Effector CD4-positive, alpha-beta T cell (primary cell): ENCODE measurements around the gene AK5.
"Not testable (repeated sequence)": the region's sequence is repeated elsewhere in the genome, so short reads cannot be mapped to it uniquely, and the experiment has no call there.

Experiments
- DNase-seq: peaks from one replicate; pipeline ENCODE4 v3.0.0-alpha.2; 2020

AK5 gene

DNA sequence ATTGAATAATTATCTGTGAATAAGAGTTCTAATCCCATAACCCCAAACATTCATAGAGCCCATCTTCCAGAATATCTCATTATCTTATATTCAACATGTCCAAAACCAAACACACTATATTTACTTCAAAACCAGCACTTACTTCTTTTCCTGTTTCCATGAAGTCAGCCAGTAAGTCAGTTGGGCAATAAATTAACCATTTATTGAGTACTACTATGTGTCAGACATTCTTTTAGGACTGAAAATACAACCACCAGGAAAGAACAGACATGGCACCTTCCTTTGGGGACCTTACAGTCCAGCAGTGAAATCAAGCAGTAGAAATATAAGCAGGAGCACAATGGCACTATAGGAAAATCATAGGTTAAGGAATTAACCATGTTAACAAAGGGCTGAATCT, 8.8 kb downstream of the AK5 start:
- no peak for DNase-seq

DNA sequence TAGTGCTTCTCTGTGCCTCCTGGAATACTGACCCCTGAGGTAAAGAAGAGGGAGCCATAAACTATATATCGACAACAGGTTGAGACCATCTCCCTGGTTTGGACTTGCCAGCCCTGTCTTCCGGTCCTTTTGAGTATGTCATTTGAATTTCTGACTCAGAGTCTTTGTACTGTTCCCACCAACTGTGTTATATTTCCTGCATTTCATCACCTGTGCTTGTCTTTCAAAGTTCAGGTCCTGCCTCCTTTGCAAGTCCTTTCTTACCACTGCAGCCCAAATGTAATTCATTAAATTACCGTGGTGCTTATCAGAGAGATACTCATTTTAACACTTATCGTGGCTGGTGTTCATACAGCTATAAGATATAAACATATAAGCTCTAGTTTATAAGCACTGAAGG, 10.7 kb downstream of the AK5 start:
- no peak for DNase-seq

DNA sequence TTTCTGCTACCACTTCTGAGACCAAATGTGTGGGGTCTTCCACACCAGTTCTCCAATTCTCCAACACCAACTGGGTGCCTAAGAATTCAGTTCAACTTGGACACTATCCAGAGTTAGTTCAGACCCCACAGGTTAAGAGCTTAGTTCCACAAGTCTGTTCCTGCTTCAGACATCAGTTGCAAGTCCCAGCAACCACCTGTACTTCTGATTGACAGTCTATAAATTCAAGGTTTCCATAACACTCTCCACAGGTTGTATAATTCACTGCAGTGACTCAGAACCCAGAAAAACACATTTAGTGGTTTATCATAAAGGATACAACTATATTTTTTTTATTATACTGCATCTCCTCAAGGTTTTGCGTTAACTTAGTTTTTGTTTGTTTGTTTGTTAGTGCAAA, 18.7 kb downstream of the AK5 start:
- no peak for DNase-seq

DNA sequence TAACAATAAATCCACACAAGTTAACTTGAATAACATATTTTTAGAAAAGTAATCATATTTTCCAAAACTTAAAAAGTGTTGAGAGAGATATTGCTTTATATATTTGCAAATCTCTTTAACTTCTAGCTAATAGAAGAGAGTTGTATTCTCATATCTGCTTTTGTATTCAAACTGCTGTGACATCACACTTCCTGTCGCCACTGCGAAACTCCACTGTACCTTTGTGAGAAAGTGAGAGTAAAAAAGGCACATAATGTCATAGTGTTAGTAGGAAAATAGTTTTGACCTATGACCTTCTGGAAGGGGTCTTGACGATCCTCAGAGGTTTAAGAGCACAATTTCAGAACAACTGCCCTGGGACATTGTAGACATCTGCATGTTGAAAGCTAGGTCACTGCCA, 21.6 kb downstream of the AK5 start:
- no peak for DNase-seq

DNA sequence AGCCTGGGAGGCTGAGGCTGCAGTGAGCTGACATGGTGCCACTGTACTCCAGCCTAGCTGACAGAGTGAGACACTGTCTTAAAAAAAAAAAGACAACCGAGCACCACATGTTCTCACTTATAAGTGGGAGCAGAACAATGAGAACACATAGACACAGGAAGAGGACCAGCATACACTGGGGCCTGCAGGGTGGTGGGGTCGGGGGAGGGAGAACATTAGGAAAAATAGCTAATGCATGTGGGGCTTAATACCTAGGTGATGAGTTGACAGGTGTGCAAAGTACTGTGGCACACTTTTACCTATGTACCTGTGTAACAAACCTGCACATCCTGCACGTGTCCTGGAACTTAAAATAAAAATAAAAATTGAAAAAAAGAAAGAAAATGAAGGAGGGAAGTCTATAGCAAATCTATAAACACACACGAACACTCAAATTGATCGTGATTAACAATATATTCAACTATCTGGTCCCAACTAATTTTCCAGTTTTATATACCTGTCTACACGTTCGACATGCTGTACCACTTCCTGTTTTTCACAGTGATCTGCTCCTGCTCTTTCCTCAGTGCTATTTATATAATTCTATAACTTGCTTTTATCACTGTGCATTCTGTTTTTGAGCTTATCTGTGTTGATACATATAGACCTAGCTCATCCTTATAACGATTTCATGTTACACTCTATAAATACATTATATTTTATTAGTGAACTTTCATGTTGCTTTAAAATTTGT, 27.2 kb downstream of the AK5 start:
- DNase-seq = no peak

DNA sequence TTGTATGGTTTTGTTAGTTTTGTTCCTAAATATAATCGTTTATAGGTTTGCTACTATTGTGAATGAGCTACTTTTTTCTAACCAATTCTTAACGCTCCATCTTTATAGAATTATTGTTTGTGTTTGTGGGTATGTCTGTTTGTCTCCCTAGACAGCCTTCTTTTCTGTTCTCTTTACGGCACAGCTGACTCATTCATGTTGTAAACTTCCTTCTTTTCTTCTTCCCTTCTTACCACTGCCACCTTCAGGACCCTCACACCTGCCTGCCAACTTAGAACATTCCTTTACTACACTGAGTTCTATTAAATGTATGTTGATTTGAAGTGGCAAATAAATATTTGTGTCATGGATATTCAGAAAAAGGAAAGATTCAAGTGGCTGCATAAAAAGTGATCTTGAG, 29.1 kb downstream of the AK5 start:
- no peak for DNase-seq

DNA sequence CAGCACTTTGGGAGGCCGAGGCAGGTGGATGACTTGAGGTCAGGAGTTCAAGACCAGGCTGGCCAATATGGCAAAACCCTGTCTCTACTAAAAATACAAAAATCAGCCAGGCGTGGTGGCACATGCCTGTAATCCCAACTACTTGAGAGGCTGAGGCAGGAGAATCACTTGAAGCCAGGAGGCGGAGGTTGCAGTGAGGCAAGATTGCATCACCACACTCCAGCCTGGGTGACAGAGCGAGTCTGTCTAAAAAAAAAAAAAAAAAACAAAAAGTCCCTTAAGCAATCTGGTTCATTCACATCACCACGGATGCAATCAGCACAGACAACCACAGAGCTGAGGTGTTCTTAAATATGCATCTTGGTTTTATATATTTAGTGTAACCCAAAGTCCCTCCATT, 30.5 kb downstream of the AK5 start:
- not testable (repeated sequence) for DNase-seq

DNA sequence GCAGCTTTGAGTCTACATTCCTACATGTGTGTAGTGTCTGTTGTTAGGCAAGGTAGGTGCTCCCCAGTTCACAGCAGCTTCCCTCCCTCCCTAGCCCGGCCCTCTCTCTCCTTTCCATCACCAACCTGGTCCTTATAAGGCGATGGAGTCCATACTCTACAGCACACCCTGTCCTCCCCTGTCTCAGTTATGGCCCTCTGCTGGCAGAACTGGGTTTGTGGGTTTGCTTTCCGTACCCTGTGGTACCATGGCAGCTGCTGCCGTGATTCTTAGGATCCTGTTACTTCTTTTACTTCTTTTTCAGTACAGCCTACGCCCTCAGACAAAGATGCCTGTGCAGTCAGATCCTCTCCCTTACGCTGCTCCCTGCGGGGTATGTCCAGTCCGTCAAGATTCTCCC, 31.7 kb downstream of the AK5 start:
- DNase-seq = no peak

DNA sequence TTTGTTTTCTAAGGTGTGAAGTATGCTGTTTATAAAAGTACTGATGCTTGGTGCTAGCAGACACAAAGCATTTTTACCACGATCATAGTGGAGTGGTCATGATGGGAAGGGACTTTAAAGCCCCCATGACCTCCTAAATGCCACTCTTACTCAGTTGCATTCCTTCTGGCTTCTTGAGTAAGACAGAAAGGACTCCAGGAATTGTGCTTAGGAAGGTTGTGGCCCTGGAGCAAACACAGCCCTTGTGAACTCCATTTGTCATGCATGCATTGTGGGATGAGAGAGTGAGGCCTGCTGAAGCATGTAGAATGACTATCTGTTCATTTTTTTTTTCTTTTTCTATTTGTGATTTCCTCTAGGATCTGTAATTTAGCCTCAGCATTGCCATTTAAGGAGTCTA, 34.2 kb downstream of the AK5 start:
- no peak for DNase-seq

DNA sequence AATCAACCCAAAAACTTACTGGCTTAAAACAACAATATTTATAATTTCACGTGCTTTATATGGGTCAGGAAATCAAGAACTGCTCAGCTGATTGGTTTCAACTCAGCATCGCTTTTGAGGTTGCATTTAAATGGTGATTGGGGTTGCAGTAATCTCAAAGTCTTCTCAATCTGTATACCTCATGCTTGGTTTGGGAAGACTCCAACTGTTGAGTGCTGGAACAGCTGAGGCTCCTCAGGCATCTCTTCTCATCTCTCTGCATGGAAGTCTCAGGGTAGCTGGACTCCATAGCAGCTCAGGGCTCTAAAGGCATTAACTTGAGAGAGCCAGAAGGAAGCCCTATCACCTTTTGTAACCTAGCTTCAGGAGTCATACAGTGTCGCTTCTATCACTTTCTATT, 35.1 kb downstream of the AK5 start:
- no peak for DNase-seq

DNA sequence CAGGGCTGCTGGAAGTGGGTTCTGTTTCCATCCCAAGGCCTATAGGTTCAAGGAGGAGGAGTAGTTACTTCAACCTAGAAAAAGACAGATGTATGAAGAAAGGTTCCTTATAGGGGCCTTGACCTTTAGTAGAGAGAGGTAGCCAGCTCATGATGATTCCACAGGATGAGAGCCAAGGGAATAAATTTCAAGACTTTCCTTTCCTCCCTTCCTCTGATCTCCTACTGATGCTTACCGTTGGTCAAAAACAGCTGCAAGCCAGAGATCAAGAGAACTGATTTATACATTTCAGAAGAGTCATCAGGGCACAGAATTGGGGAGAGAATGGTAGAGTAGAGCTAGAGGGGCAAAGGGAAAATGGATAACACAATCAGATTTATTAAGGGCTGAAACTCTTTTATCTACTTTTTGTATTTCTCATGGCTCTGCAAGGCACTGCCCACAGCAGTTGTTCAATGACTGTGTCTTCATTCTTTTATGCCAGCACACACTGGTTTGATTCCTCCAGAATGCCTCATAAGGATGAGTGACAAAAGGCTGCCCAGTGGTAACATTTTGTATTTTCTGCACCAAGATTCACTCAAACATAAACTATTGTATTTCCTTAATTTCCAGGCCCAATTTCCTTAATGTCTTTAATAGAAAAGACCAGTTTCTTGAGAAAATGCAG, 37.4 kb downstream of the AK5 start:
- no peak for DNase-seq

DNA sequence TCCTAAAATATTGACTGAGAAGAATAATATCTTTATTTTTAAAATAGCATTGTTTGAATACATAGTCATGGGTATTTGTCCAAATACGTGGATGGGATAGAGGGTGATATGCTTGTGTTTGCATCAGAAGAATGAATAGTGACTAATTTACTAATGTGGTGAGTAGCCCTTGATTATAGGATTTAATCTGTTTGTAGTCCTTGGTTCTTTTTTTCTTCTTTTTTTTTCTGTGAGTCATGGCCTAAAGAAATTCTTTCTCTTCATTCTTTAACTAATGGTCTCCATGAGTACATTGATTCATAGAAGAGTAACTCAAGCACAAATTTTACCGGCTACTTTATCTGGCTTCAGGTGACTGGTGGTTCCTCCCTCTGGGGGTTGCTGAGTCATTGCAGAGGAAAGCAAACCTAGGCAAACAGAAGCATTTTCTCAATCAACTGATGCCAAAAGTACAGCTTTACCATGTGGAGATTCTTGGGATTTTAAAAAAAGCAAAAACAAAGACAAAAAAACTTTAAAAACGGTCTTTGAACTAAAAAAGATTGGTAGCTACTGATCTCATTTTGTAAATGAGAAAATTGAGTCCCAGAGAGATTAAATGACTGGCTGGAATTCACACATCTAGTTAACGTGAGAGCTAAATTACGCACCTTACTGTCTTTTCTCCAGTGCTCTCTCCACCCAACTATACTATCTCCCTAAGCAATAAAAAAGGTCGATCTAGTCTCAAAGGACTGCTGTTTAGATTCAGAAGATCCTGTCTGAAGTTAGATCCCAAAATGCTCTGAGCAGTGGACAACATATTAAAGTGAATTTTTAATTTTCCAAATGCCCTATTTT, 40.5 kb downstream of the AK5 start:
- no peak for DNase-seq

DNA sequence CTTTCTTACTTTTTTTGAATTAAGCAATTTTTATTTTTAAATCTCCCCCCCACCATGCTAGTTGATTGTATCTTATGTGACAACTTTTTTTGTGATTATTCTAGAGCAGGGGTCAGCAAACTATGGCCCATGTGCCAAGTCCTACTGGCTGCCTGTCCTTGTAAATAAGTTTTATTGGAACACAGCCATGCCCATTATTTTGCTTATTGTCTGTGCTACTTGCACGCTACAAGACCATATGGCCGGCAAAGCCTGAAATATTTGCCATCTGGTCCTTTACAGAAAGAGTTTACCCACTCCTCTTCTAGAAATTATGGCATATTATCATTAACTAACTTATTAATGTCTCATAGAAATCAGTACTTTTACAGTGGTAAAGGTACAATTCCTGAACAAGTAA, 51.7 kb downstream of the AK5 start:
- DNase-seq = no peak

DNA sequence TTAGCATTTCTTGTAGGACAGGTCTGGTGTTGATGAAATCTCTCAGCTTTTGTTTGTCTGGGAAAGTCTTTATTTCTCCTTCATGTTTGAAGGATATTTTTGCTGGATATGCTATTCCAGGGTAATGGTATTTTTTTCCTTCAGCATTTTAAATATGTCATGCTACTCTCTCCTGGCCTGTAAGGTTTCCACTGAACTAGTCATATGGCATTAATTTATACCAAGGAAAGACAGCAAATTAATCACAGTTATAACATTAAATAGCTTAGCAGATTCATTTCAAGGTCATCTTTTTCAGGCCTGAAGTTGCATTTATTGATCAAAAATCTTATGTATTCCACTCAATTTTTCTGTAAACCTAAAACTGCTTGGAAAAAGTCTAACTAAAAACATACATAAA, 54.9 kb downstream of the AK5 start:
- DNase-seq = no peak

DNA sequence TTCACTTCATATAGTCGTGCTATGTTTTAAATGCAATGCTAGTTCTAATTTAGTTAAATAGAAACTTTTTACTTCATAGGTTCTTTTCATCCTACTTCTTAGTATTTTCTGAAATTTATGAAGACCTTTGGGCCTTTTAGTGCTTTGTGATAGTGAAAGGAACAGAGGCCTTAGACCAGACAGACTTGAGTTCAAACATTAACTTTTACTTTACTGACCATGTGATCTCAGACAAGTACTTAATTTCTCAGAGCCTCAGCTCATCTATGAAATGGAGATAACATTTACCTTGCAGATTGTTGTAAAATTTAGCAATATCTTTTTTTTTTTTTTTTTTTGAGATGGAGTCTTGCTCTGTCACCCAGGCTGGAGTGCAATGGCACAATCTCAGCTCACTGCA, 57.5 kb downstream of the AK5 start:
- no peak for DNase-seq

DNA sequence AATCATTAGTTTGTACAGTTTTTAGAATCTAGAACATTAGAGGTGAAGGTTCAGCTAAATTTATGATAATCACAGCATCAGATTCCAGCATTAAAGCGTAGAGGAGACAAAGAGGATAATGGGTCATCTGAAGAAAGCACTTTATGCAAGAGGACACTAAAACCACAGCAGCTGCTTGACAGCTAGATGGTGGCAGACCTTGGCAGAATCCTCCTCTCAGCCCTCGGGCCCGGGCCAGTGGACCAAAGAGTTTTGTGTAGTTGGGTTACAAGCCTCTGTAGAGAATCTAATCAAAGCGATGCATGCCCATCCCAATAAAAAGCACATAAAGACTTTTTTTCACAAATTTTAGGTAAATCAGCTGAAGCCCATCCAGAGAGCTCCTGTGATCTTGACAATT, 59.4 kb downstream of the AK5 start:
- DNase-seq = no peak

DNA sequence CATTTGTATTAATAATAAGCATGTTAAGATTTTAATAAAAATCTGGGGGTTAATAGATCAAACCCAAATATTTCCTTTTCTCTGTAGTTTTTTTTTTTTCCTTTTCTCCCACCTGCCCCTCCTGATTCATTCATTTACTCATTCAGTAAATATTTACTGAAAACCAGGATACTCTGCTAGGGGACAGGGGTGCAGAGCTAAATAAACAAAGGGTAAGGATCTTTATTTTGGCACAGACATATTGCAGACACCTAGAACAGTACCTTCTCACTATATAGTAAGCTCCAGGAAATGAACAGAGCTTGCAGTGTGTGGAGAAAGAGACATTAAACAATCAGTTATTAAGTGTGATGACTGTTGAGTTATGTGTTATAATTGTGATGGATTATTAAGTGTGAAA, 60.9 kb downstream of the AK5 start:
- no peak for DNase-seq

DNA sequence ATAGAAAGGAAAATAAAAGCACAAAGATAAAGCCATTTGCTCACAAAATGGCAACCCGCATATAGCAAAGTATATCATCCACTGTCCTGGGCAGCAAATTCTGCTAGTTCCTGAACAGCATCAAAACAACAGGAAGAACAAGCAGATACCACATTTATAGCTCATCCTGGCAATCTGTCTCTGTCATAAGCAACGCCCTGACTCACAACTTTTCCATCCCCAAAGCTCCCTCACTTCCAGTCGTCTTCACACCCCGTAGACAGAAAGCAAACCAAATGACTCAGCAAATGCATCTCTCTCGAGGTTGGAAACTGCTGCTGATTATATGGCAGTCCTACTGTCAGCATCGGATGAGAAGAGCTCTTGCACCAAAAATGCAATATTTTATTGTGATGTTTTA, 65.8 kb downstream of the AK5 start:
- no peak for DNase-seq

DNA sequence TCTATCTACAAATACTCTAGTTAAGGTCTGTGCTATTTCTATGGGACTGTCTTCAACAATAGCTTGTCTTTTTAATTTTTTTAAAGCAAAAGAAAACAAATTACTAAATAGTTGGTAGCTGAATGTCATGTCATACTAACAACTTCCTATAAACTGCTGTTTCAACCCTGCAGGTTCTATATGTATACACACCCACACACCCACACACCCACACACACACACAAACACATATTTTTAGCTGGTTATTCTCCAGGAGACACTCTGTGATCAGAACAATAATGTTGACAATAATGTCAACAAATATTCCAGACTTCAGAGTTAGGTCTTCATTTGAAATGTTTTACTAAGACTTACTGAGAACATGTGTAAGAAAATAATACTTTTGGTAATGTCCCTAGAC, 66.7 kb downstream of the AK5 start:
- DNase-seq = no peak

DNA sequence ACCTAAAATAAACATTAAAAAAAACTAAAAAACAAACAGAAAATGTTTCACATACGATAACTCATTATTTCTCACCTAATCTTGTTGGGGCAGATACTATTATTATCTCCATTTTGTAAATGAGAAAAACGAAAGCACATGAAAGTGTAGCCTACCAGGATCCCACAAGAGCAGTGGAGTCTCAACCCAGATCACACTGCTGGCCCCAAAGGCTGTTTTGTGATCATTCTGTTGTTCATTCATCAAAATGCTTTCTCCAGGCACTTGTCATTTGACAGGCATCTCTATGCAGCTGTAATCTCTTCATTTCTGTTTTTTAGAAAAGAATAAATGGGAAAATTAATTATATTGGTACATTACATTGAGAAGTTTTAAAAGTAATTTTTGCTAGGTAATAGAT, 67.5 kb downstream of the AK5 start:
- no peak for DNase-seq

DNA sequence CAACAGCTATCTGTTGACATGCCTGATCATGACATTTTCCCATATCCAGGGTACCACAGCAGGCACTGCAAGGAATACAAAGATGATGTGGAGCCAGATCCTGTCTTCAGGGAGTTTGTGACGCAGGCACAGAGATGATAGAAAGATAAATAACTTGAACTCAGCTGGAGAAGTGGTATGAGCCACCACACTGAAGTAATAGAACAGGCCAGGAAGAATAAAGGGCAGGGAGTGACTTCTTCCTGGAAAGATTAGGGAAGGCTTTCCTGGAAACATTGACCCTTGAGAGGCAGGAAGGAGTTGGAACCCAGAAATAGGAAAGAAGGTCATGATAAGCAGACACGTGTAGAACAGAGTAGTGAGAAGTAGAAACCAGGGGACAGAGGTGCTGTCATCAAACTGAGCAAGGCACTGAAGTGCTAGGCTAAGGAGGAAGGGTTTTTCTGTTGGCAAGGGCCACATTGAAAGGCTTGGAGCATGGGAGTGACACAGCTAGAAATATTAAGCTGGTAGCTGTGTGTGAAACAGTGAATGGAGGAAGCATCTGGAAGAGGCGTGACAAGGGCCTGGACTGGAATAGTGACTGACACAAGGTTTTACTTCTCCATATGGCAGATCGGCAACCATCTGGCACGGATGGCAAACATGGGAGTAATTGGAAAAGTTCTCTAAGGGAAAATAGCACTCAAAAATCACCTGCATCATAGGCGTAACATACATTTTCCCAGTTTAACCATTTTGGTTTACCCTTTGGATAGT, 68.4 kb downstream of the AK5 start:
- no peak for DNase-seq

DNA sequence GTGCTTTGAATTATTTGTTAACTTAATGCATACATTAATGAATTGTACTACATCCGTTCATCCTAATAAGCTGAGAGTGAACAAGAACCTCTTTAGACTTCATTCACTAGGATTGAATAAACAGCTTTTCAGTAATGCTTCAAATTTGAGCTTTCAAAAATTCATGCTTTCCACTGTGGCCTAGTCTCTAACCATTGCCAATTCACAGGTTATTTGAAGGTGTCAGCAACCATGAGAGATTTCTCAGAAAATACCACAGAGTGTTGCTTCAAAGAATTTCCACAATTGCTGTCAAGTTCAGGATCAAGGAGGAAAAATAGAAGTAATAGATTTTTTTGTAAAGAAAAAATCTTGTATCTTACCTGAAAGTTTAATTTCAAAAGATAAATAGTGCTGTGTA, 72.7 kb downstream of the AK5 start:
- no peak for DNase-seq

DNA sequence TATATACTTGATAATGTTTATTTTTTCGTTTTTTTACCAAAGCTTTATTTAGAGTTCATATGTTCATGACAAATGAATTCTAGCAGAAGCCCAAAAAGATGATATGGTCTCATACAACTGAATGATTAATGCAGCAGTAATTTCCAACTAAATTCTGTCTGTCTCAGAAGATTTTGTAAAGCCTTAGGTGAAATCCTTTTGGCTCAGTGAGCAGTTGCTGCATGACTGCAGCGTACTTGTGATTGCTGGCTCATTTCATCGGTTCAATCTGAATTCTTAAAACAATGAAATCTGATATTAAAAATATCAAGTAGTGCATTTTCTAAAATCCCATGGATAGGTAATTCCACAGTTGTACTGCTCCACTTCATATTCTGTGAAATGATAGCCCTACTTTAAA, 73.2 kb downstream of the AK5 start:
- no peak for DNase-seq
